SH-SY5Y (cell line): ENCODE measurements around the gene UBE2S.

Experiments
- GATA2 ChIP-seq: IDR thresholded peaks from 2 replicates; pipeline ENCODE4 v1.6.1; 2011; ENCODE audit warnings: mild to moderate bottlenecking, low read depth, low read length
- GATA3 ChIP-seq: IDR thresholded peaks from 2 replicates; pipeline ENCODE4 v1.6.1; 2011; ENCODE audit warnings: low read depth, mild to moderate bottlenecking, low read length, moderate library complexity

GRCh38 chr19:55358493-55358892 lies 49.1 kb downstream of the UBE2S start:
- TF ChIP-seq GATA2 (no peak), GATA3 (no peak)
